MV-4-11 (cell line): Measurements from ENCODE around the gene ABCC12.

Experiments used
- DNase-seq: peaks from one replicate; lab custom pipeline; 2025; lab: John Stamatoyannopoulos, UW

The ABCC12 gene

DNA sequence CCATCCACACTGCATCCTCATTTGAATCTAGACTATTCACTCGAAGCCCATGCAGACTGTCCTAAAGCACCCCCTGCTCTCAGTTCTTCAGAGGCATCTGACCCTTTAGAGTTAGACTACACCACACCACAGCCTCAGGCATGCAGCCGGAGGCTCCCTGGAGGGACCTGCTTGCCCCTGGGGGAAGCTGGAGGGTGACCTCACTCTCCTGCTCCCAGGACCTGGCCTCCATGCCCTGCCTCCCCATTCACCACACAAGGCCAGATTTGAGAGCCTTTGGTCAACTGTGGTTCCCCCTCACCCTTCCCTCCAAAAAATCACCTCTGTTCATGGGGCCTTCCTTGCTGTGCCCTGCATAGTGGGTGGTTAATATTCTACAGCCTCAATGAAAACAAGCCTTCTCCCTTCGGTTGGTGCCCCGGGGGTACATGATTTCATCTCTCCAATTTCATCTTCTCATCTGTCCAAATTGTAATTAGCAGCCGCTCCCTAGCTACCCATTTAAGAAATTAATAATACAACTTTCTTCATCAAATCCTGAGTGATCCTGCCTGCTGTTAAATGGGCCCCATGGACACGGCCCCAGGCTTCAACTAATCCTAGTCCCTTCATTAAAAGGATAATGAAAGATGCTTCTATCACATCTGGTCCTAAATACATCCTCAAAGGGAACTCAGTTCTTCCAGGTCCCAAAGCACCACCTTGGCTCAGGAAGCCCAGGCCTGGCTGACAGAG lies 24.4 kb downstream of the ABCC12 start:
- no peak for DNase-seq

- no peak for DNase-seq
These were observed 25.9 kb downstream of the ABCC12 start for GRCh38 chr16:48129926-48130325.

DNA sequence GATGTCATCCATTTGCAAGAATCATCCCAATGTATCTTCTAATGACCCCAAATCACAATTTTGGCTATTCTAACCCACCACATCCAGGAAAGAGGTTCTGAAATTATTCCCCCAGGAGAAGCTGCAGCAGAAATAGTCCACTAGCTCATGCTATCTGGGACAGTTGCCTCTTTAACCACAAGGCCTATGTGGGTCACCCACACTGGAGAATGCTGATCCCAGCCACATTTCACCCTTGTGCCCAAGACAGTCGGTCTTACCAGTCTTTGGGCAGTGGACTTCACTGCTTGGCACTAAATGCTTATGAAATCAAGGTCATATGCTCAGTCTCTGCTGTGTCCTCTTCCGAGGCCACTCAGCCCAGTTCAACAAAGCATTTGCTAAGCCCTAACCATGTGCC lies 27.0 kb downstream of the ABCC12 start:
- no peak for DNase-seq

- peak; percentile 38 for DNase-seq
These were observed 28.8 kb downstream of the ABCC12 start for GRCh38 chr16:48126801-48127644.

DNA sequence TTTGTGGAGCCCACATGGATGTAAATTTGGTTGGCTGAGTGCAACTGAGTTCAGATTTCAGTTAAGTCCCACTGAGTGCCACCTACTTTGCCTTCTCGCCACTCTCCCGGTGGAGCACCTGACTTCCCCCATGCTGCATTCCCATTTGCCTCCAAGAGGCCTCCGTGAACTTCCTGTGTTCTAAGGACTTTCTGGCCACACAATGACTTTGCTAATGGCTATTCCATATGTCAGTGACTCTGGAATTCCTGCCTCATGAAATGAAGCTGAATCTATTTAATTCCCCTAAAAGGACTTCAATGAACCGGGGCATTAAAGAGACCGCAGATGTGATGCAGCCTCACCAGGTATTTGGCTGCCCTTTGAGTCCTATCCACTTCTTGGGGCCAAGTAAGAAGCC lies 29.9 kb downstream of the ABCC12 start:
- no peak for DNase-seq

- no peak for DNase-seq
These were observed 31.5 kb downstream of the ABCC12 start for GRCh38 chr16:48124266-48124665.

DNA sequence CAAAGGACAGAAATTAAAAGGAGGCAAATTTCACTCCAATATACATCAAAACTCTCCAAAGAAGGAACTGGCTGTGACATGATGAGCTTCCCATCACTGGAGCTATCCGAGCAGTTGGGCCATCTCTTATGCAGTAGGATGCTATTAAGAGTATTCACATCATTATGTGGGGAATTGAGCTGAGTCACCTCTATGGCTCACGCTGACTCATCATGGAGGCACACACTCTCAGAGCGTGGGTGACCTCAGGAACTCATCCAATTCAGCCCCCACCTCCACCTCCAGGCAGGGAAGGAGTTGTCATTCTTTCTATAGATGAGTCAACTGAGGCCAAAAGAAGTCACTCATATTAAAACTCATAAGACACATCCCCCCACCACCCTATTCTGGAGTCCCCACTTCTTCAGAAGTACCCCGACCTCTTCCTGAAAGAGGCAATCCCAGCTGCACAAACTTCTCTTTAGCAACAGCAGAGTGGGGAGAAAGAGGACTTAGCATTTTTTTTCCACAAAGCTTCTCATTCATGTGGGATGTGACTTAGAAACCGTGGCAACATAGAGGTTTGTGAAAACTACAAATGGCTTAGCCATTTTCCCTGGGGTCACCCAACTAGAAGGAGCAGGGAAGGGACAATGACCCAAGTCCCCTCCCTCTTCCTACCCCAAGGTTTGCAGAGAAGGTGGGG lies 32.5 kb downstream of the ABCC12 start:
- DNase-seq = peak; percentile 25

- DNase-seq = no peak
These were observed 34.5 kb downstream of the ABCC12 start for GRCh38 chr16:48121276-48121675.

DNA sequence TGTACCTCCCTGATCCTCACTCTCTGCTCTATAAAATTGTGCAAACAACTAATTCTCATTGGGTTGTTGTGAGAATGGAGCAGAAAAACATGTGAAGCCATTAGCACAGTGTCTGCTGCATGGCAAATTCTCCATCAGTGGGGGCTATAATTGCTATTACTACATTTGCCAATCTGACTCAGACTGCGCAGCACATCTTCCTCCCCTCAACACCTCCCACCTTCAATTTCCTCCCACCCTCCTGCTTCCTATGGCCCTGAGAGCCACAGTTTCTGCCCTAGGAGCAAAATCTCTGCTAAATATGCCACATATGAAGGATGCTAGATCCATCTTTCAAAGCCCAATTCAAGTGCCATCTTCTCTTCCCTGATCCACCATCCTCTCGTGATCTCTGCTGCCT lies 37.0 kb downstream of the ABCC12 start:
- no peak for DNase-seq

GRCh38 chr16:48117217-48118105 lies 38.3 kb downstream of the ABCC12 start:
- peak; percentile 7 for DNase-seq

DNA sequence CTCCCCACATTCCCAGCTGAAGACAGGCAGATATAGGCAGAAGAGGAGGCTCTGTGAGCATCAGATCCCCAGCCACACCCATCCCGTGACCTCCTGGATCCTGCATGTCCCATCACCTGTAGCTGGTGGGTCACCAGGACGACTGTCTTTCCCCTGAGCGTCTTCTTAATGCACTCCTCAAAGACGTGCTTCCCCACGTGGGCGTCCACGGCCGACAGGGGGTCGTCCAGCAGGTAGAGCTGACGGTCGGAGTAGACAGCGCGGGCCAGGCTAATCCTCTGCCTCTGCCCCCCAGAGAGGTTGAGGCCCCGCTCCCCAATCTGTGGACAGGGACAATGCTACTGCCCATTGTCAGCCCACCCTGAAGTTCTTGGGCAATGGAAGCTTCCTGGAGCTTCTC lies 40.5 kb downstream of the ABCC12 start:
- DNase-seq = no peak

DNA sequence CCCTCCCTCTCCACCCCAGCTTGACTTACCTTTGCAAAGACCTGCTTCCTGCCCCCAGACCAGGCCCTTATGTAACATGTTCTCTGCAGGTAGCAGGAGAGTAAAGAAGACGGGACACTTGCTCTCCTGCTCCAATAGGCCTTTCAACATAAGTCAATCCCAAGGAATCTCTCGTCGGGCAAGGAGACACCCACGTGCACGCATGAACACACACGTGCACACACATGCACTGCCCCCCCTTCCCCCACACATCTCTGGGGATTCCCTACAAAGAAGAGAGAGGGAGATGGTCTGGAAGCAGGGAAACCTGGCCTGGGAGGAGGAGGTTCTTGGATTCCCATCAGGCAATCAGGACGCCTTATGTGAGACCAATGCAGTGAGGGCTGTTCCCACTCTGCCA lies 41.4 kb downstream of the ABCC12 start:
- DNase-seq = no peak

DNA sequence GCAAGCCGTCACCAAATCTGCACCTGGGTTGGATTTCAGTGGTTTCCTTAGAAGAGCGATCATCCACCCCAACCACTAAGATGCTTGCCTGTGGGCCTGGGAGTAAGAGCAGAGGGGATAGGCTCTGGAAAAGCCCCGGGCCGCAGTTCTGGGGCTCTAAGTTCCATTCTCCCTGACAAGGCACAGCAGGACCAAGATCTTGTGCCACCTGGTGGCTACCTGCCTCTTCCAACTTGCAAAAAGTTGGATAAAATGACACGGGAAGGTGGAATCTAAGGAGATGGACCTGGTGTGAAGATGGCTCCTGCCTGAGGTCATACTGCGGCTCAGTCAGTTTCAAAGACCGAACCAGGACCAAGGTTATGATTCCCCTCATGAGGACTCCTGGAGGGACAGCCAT lies 42.3 kb downstream of the ABCC12 start:
- no peak for DNase-seq

DNA sequence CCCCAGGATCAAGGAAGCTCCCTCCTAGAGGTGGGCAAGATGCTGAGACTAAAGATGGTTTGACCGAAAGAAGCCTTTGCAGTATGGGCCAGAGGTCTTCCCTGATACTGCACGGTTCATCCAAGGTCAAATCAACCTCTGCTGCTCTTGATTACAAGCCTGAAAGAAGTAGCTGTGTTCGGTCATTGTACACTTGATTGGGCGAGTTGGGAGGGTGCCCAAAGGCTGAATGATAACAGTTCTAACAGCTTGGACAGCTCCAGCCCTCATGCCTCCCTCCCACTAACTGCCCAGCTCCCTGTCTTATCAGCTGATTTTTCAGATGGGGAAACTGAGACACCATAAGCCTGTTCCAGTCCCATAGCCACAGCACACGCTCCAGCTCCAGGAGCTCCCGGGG lies 42.8 kb downstream of the ABCC12 start:
- DNase-seq = no peak

DNA sequence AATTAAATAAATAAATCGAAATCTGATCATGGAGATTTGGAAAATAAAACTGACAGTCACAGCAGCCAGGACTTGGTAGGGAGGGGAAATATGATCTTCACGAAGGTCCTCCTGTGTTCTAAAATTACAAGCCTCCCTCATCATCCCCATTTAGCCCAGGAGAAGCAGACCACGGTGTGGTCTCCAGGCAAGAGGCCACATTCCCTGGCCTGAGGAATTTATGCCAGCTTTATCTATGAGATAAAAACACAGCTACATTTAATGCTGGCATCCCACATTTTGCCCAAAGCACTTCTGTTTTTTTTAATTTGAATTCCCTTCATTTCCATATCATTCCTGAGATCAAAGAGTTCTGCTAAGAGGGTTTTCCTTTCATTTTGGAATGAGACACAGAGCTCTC lies 43.2 kb downstream of the ABCC12 start:
- DNase-seq = no peak

GRCh38 chr16:48110982-48111381 lies 44.8 kb downstream of the ABCC12 start:
- peak; percentile 45 for DNase-seq

DNA sequence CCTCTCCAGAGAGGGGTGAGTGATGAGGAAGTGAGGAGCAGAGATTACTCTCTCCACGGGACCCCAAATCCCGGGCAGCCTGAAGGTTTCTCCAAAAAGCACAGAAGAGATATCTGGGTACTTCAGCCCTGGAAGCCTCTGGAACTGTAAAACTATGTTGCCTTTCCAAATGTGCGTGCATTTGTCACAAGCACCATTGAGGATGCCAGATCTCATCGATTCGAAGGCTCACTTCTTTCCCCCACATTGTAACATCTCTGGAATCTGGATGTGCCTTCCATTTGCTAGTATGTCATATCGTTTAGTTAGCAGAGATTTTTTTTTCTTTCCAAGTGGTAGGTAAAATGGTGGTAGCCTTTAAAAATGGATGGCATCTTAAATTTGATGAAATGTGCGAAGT lies 45.8 kb downstream of the ABCC12 start:
- DNase-seq = no peak

- no peak for DNase-seq
These were observed 46.3 kb downstream of the ABCC12 start for GRCh38 chr16:48109475-48109874.

DNA sequence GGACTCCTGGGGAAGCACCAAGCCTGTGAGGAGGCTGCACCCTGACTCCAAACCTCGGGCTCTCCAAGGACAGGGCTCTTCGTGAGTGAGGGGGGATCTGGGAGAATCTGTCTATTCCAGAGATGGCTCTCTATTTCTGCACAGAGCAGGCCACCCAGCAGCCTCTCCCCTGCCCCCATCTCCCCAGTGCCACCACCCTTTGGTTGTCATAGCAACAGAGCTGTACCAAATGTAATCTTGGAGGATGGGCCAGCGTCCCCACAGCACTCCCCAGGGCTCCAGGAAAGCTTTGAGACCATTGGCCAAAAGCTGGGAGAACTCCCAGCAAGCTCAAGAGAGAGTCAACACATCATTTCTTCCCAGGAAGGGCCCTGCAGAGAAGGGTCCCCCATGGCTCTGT lies 49.3 kb downstream of the ABCC12 start:
- no peak for DNase-seq
